Measurements from ENCODE around the gene NAGK.

- TF ChIP-seq POLR2A (IDR thresholded peaks at IDR 0.05) = no peak
- no peak for TF ChIP-seq CTCF (IDR thresholded peaks at IDR 0.05)
Measured at GRCh38 chr2:71125506-71126294, 57.3 kb downstream of the NAGK start.

All from thyroid gland (tissue), 4 donors.